Prostate gland (tissue), 2 donors: ENCODE measurements around the gene COL4A6. TPM values are rescaled to one million over a fixed set of nuclear protein-coding genes. Genes with fewer than 3 reads are reported as not detected.

Source experiments
- DNase-seq: peaks from one replicate; pipeline ENCODE4 v3.0.0-alpha.2; 2019; ENCODE audit warnings: low spot score
- H3K27ac ChIP-seq, 2 donors: fragments of 200-600 bp; sonication (generic); 2 replicates each; pipeline ENCODE4 v1.5.1; 2017 to 2019
- H3K27me3 ChIP-seq: fragments of 200-600 bp; sonication (generic); replicated peaks from 2 replicates; pipeline ENCODE4 v1.5.1; 2019; ENCODE audit not compliant: insufficient read depth
- H3K36me3 ChIP-seq, 2 donors: fragments of 200-600 bp; sonication (generic); 1 replicate in 1 of 2; 2 replicates in 1 of 2; pipeline versions ENCODE4 v1.5.1 to v1.8.1; 2017 to 2019
- H3K4me1 ChIP-seq: fragments of 200-600 bp; sonication (generic); replicated peaks from 2 replicates; pipeline ENCODE4 v1.5.1; 2019
- H3K4me3 ChIP-seq, 2 donors: fragments of 200-600 bp; sonication (generic); 2 replicates each; pipeline ENCODE4 v1.5.1; 2017 to 2019
- H3K9me3 ChIP-seq: fragments of 200-600 bp; sonication (generic); 2 replicates; pipeline ENCODE4 v1.5.1; 2017
- CTCF ChIP-seq, 4 experiments: fragments of 200-600 bp in 2 of 4; fragments of 450-650 bp in 2 of 4; sonication (generic) in 2 of 4; IDR thresholded peaks; 1 replicate in 3 of 4; 2 replicates in 1 of 4; pipeline ENCODE4 v1.5.1; 2016 to 2019; ENCODE audit warnings: antibody characterized with exemption in 4 of 4, mild to moderate bottlenecking in 2 of 4, moderate library complexity in 2 of 4
- POLR2A ChIP-seq: fragments of 450-650 bp; IDR thresholded peaks from one replicate; pipeline ENCODE4 v1.6.1; 2016; ENCODE audit warnings: antibody characterized with exemption, mild to moderate bottlenecking
- POLR2AphosphoS5 ChIP-seq: sonication (generic); formaldehyde crosslinking; IDR thresholded peaks from one replicate; pipeline ENCODE4 v1.6.1; 2017; ENCODE audit warnings: antibody characterized with exemption
- WGBS: methylation state at CpG from one replicate; pipeline ENCODE4 v1.1.5; 2018; 5-methylcytosine and 5-hydroxymethylcytosine counted together
- intact Hi-C: fragments of 100-400 bp; cut with DNase I; formaldehyde crosslinking; loops from one replicate; pipeline ENCODE4 v1.14.2; 2022
- total RNA-seq, 2 donors: library from RNA; depleted of rRNA; stranded (reverse); fragments of >200 nt; gene quantifications; one replicate each; pipeline ENCODE4 v1.1.0, GENCODE V29; 2016

The COL4A6 gene
- total RNA-seq, 2 donors from 2014 or later, result 13.5 to 16.7 TPM

DNA sequence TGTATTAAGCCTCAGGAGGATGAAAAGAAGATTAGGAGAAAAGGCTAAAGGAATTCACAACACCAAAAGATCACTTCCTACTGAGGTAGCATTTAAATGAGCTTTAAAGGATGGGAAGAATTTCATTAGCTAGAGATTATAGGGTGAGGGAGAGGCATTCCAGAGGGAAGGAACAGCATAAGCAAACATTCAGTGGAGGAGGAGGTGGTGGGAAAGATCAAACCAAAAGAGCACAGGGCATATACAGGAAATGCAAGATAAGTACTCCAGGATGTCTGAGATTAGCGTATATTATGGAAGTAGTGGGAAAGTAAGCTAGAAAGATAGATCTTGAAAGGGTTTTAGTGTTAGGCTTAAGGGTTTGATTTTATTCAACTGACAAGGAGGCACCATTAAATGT is 84.8 kb downstream of the COL4A6 start:
- TF ChIP-seq POLR2AphosphoS5 (no peak), CTCF (IDR thresholded peaks at IDR 0.05) (no peak)
- intact Hi-C loops, result no loop called here
- 100% methylated on average over 1 of the region's 1 CpG for WGBS
- DNase-seq, result no peak
- Histone ChIP-seq H3K4me3 (no peak overlapping the region), H3K27ac (no peak overlapping the region), H3K4me1 (no peaks in the 10 kb centered on the region), H3K36me3 (no peaks in the 10 kb centered on the region), H3K27me3 (no peaks in the 10 kb centered on the region), H3K9me3 (no peaks in the 10 kb centered on the region)

- TF ChIP-seq CTCF (IDR thresholded peaks at IDR 0.05), result no peak
- TF ChIP-seq POLR2AphosphoS5, result no peak
- no peak for TF ChIP-seq POLR2A
- Histone ChIP-seq H3K36me3 (no peaks in the 10 kb centered on the region), H3K4me1 (no peaks in the 10 kb centered on the region), H3K4me3 (no peak overlapping the region), H3K27me3 (no peaks in the 10 kb centered on the region), H3K9me3 (no peaks in the 10 kb centered on the region), H3K27ac (no peak overlapping the region)
- intact Hi-C loops, result no loop called here
- 81% methylated on average over 2 of the region's 2 CpGs for WGBS
- DNase-seq, result no peak
Observed at GRCh38 chrX:108349210-108349609, 89.0 kb downstream of the COL4A6 start.

GRCh38 chrX:108348525-108348924 is 89.7 kb downstream of the COL4A6 start:
- intact Hi-C loops, result no loop called here
- TF ChIP-seq POLR2A, result no peak
- no peak for TF ChIP-seq CTCF (IDR thresholded peaks at IDR 0.05)
- TF ChIP-seq POLR2AphosphoS5, result no peak
- 100% methylated on average over 1 of the region's 1 CpG for WGBS
- no peaks in the 10 kb centered on the region for H3K27me3 ChIP-seq
- no peaks in the 10 kb centered on the region for H3K36me3 ChIP-seq
- no peaks in the 10 kb centered on the region for H3K4me1 ChIP-seq
- no peaks in the 10 kb centered on the region for H3K9me3 ChIP-seq
- no peak for DNase-seq
- no peak overlapping the region for H3K4me3 ChIP-seq
- H3K27ac ChIP-seq, result no peak overlapping the region

DNA sequence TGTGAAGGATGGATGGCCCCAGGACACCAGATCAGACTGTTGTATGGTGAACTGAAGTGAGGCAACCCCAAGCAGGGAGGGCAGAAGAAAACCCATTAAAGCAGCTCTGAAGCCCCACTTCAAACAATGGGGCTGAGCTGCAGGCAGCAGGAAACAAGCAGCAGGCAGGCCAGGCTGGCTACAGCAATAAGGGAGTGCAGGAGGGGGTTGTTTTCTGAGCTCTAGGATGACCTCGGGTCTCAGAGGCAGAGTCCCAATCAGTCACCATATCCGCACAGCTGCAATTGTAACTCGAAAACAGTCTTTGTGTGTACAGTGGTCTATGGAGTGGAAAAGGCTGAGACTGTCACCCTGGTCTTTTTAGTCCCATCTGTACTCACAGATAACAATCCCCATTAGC is 90.4 kb downstream of the COL4A6 start:
- no peak for DNase-seq
- H3K9me3 ChIP-seq, result no peaks in the 10 kb centered on the region
- intact Hi-C loops, result no loop called here
- H3K27me3 ChIP-seq, result no peaks in the 10 kb centered on the region
- TF ChIP-seq CTCF (IDR thresholded peaks at IDR 0.05), result no peak
- TF ChIP-seq POLR2A, result no peak
- no peak for TF ChIP-seq POLR2AphosphoS5
- no peak overlapping the region for H3K4me3 ChIP-seq
- H3K36me3 ChIP-seq, result no peaks in the 10 kb centered on the region
- 65% methylated on average over 3 of the region's 3 CpGs for WGBS
- no peak overlapping the region for H3K27ac ChIP-seq
- no peaks in the 10 kb centered on the region for H3K4me1 ChIP-seq

DNA sequence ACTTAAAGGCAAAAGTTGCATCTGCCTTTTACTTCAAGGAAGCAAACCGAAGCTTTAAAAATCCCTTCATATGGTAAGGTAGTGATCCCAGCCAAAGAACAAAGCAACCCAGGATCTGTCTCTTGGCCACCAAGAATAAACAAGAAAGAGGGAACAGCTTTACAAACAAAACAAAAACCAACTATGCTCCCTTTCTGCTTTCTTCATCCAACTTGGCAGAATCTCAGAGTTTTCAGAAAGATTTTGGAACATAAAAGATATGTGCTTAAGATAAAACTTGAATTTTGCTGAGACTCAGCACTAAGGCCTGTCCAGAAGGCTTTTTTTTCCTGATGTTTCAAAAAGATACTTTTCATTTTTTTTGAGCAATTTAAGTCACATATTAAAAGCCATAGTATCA is 94.0 kb downstream of the COL4A6 start:
- no peaks in the 10 kb centered on the region for H3K4me1 ChIP-seq
- H3K4me3 ChIP-seq, result no peak overlapping the region
- intact Hi-C loops, result no loop called here
- WGBS, result 14% methylated on average over 1 of the region's 1 CpG
- no peaks in the 10 kb centered on the region for H3K36me3 ChIP-seq
- H3K27me3 ChIP-seq, result no peaks in the 10 kb centered on the region
- DNase-seq, result no peak
- H3K9me3 ChIP-seq, result no peaks in the 10 kb centered on the region
- TF ChIP-seq POLR2A (no peak), CTCF (IDR thresholded peaks at IDR 0.05) (no peak), POLR2AphosphoS5 (peak; percentile 10)
- H3K27ac ChIP-seq, result no peak overlapping the region
